A549 (cell line): ENCODE data around the gene RPGR.

ENCODE experiments used
- MYC ChIP-seq: IDR thresholded peaks from 2 replicates; pipeline ENCODE4 v1.6.1; 2012; ENCODE audit warnings: mild to moderate bottlenecking, inconsistent platforms, low read length, improper control_type of control experiment, borderline replicate concordance
- POLR2A ChIP-seq: IDR thresholded peaks from 2 replicates; pipeline ENCODE4 v1.6.1; 2012; ENCODE audit warnings: mild to moderate bottlenecking, low read length
- TF ChIP-seq, protein P1 (sequence below): IDR thresholded peaks from 2 replicates; pipeline ENCODE4 v1.6.1; 2012

DNA sequence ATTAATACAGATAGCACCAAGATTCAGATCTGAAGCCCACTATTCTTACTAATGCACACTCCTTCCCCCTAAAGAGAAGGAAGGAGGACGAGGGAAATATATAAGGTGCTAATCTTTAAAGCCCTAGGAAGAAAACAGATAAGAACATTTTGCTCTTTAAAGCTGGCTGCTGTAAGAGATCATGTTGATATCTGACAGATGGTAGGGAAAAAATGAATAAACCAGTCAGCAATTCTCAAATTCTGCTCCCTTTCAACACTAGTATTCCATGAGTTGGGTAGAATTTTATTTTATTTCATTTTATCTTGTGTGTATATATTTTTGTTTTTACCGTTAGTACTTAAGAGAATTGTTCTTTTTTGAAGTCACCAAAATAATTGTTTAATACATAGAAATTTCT, 44.3 kb upstream of the RPGR start:
- TF ChIP-seq MYC (no peak), POLR2A (no peak)
- TF ChIP-seq, protein P1, sequence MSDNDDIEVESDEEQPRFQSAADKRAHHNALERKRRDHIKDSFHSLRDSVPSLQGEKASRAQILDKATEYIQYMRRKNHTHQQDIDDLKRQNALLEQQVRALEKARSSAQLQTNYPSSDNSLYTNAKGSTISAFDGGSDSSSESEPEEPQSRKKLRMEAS, result no peak
